GM18870 (cell line): ENCODE results near the gene ATP5F1A.
A peak's percentile ranks its signal among the peaks of the same experiment; 100 is the strongest.

Source experiments
- ATAC-seq: cut with Tn5 transposase; IDR thresholded peaks from one replicate; pipeline ENCODE4 v1.9.1; 2021; ENCODE audit warnings: moderate library complexity; ENCODE audit not compliant: unreplicated experiment

ATP5F1A gene

DNA sequence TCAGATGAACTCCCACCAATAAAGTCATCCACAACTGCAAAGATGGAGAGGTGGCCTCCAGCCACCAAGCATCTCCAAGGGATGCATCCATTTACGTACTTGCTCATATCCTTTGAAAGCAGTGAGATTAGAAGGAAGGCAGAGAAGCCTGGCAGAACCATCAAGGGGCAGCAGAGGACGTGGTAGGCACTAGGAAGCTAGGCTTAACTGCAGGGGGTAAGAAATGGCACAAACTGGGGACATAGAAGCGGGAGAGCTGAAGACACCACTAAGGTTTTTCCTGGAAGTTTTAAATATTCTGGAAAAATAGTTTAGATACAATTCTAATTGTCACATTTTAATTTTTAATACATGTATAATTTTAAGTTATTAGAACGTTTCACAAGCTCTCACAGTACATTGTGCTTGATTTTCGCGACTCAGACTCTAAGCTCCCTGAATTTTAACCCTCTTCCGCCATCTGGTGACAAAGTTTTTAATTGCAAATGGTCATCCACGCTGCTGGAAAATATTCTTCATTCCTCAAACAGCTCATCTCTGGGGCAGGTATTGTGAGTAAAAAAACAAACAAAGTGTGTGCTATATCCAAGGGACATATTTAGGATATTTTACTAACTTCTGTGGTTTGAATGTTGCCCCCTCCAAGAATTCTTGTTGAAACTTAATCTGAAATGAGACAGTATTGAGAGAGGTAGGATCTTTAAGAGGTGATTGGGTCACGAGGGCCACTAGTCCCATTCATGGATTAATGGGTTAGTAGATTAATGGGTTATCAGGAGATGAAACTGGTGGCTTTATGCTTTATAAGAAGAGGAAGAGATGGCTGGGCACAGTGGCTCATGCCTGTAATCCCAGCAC is 24.4 kb downstream of the ATP5F1A start:
- ATAC-seq = no peak

DNA sequence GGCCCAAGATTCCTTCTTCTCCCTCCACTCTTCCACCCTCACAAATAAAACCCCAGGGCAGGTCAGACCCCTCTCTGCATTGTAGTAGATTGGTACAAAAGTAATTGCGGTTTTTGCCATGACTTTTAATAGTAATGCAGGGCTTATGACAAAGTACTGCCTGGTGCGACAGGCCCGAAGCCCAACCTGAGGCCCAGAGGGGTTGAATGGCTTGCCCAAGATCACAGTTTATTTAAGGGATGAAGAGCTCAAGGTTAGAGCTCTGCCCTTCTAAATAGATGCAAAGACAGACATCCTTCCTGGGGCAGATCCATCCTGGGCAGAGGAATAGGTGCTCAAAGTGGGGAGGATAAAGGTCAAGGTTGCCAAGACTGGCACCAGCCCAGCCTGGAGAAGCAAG is 25.1 kb downstream of the ATP5F1A start:
- ATAC-seq = no peak

DNA sequence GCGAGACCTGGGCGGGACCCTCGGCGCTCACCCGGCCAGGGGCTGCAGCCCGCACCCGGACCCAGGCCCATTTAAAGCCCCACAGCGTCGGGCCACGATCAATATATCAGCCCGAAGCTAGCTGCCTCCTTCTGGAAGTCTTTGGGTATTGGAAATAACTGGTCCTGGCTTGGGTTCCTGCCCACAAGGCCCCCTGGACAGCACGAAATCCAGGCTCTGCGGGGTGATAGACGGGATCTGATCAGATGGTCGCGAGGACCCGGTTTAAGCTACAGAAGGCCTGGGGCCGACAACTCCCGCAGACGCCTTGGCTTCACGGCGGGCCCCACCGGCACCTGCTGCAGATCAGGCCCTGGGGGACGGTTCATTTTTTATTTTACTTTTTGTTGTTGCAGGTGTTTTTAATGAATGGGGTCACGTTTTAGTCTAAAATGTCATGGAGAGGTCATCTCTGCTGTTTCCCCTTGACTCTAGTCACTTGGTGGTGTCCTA is 25.7 kb downstream of the ATP5F1A start:
- ATAC-seq = no peak

DNA sequence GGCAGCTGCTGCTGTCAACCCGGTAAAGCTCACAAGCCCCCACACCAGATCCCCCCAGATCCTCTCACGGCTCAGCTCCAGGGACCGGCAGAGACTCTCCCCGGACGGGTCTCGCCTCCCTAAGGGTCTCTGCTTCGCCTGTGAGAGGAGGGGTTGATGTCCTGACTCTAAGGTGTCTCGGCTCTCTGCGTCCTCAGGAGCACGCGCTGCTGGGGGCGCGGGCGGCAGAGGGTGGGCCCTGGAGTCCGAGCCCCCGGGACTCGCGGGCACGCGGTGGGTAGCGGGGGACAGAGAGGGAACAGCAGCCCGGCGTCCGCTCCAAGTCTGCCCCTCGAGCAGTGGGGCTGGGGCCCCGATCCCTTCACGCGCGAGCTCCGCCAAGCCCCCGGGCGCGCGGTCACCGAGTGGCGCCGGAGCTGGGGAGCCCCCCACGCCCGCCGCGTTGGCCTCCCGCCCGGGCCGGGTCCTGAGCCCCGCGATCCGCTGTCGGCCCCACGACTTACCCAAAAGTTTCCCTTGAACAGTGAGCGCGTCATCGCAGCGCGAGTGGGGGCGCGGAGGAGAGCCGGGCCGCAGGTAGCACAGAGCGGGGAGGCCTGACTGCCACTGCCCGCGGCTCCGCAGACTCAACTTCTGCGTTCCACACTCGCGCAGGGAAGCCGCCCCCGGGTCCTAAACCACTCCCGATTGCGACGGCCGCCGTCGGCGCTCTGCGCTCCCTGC is 26.3 kb downstream of the ATP5F1A start, which contains the start of gene PSTPIP2:
TSS of gene PSTPIP2 (minus strand) at position 608 of the 723 bp plus-strand sequence. CDS start at position 536, 72 bp downstream.
- no peak for ATAC-seq

DNA sequence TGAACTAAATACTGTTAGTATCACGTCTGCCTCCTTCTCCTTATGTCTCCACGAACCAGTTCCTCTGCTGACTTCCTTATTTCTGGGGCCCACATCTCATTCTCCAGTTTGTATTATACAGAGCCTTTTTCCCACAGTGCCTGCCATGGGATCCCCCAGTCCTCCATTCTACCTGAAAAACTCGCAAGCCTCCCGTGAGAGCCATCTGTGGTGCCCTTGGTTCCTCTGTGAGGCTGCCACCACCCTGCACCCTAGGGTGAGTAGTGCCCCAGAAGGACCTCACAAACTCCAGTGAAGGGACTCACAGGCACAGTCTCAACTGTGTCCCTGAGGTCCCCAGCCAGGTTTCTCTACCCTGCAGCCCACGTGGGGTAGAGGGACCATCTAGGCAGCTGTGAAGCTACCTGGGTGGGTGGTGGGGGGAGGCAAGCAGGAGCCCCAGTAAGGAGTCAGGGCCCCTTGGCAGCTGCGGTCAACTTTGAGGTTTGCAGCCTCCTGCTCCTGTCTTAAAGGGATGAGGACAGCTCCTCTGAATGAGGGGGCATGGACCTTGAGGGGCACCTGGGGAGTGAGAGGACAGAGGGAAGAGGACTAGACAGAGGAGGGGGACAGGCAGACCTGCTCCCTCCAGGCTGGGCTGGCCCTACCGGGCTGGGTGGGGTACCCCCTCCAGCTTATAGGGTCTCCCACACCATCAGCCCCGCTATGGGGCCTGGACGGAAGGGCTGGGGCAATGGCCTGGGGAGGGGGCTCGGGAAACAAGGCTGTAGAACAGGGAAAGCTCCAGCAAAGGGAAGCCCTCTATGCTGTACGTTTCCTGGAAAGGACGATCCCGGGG is 27.1 kb downstream of the ATP5F1A start:
- ATAC-seq = no peak

DNA sequence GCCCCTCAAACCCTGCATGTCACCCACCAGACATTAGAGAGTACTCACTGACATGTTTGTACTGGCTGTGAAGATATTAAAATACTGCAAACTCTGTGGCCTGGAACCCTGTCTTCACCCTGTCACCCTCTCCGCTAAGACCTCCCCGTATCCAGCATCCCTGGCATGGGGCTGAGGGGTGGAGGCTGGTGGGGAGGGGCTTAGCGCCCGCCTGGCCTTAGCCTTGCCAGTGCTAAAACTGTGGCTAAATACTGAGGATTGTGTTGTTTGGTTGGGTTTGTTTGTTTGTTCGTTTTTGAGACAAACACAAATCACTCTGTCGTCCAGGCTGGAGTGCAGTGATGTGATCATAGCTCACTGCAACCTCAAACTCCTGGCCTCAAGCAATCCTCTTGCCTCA is 27.9 kb downstream of the ATP5F1A start:
- ATAC-seq = no peak

DNA sequence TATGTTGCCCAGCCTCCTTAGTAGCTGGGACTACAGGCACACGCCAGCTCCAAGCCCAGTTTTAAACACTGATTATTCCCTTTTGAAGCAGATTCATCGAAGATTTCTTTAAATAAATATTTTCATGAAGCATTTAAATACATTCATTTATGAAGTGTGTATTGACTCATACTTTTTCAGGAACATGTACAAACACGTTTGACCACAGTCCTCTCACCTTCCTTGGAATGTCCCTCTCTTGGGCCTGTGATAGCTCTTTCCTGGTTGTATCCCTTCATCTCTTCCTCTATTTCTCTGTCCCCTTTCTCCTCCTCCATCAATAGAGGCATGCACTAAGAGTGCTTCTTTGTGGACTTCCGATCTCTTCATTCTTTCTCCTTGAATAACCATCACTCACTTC is 28.6 kb downstream of the ATP5F1A start:
- ATAC-seq = no peak

DNA sequence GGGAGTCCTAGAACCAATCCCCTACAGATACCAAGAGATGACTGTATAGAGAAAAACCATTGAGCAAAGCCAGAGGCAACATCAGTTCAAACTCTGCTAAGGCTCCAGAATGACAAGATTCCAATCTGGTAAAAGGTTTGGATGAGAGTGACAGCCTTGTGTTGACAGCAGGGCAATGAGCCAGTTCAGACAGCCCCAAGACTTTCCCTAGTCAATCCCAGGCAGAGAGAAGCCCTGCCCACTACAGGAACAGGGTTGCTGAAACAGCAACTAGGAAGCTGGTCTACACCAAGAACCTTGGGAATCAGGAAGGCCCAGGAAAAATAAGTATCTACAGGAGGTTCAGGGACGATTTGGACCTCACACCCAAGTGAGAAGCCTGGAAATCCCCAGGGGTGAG is 29.3 kb downstream of the ATP5F1A start:
- no peak for ATAC-seq

DNA sequence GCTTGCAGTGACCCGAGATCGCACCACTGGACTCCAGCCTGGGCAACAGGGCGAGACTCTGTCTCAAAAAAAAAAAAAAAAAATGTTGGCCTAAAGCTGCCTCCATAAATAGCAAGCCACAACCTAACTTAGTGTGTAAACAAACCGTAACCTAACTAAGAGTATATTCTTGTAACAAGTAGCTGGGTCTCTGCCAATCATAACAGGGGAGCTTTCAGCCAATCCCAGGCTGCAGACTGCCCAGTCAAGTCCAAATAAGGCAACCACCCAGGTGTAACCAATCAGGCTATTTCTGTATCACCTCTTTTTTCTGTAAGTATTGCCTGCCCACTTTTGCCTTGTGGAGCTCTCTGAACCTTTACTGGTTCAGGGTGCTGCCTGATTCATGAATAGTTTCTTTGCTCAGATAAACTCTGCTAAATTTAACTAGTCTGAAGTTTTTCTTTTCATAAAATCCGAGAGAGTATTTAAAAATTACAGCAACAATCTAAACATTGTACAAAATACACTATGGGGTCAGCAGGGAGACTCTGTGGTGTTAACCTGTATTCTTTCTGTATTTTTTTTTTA is 30.6 kb downstream of the ATP5F1A start:
- ATAC-seq = no peak

DNA sequence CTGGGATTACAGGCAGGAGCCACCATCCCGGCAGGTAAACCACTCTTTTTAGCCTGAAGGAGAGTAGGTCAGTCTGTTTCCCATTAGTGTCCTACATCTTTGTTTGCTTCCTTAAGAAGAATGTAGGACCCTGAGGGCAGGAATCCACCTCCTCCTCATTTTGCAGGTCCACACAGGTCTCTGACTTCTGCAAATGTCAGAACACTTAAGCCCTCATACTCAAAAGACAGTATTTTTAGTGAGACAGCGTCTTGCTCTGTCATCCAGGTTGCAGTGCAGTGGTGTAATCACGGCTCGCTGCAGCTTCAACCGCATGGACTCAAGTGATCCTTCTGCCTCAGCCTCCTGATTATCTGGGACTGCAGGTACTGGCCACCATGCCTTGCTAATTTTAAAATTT is 35.3 kb downstream of the ATP5F1A start:
- no peak for ATAC-seq

DNA sequence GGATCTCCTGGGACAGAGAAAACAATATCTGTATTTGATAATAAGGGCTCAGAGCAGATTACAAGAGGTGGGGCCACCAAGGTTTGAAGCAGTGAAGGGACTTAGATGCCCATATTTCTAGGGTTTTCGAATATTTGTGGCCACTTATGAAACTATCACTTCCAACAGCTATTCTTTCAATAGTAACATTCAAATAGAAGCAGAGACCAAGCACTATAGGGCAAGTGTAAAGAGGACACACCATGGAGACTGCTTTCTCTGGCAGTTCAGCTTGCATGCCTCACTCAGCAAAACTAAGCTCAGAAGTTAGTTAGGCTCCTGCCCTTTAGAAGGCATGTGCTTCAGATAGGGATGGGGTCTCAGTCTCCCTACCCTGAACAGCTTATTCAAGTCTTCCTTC is 36.3 kb downstream of the ATP5F1A start:
- no peak for ATAC-seq

DNA sequence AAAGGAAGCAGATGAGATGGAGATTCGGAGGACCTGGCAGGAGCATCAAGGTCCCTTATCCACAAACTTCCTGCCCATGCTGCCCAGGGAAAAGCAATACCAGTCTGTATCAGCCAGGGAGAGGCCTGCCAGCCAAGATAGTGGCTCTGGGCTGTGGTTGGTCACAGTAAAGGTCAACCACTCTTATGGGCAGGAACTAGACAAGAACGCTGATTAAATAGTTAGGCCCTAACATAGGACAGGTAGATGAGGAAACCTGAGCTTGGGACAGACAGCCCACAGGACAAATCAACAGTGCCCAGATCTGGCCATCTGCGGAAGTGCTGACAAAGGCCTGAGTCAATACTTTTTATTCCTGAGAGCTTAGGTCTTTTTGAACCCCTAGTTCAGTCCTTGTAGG is 36.7 kb downstream of the ATP5F1A start:
- no peak for ATAC-seq

DNA sequence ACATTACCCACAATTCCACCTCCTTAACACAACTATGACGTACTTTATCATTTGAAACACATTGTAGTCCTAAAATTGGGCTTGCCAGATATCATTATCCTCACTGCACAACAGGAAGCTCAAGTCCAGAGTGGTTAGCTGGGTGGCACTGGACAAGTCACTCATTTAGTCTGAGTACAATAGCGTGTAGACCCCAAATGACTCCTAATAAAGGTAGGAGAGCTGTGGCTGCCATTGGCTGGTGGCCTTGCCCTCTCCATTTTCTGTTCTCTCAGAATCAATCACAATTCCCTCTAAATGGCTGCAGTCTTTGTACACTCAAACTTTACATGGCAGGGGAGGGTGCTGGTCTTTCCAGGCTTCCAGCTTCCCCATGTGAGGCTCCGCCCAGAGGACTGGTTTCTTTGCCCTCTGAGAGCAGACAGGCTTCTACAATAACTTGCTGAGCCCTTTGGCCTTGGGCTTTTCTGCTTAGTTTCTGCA is 37.7 kb downstream of the ATP5F1A start:
- ATAC-seq = no peak

DNA sequence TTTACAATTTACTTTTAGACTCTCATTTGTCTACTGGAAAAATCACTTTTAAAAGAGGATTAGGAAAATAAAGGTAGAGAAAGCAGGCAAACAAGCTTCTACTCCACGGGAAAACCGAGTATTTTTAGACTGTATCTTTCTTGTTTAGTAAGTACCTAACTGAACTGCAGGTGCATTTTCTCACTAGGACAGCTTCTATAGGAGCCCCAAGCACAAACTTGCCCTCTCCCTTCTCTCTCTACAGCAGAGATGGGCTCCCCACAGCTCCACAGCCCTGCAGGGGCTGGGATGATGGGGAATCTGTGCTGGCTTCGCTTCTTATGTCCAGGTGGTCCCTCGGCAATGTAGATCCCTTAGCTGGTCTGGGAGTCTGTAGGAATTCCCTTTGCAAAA is 42.3 kb downstream of the ATP5F1A start:
- no peak for ATAC-seq

DNA sequence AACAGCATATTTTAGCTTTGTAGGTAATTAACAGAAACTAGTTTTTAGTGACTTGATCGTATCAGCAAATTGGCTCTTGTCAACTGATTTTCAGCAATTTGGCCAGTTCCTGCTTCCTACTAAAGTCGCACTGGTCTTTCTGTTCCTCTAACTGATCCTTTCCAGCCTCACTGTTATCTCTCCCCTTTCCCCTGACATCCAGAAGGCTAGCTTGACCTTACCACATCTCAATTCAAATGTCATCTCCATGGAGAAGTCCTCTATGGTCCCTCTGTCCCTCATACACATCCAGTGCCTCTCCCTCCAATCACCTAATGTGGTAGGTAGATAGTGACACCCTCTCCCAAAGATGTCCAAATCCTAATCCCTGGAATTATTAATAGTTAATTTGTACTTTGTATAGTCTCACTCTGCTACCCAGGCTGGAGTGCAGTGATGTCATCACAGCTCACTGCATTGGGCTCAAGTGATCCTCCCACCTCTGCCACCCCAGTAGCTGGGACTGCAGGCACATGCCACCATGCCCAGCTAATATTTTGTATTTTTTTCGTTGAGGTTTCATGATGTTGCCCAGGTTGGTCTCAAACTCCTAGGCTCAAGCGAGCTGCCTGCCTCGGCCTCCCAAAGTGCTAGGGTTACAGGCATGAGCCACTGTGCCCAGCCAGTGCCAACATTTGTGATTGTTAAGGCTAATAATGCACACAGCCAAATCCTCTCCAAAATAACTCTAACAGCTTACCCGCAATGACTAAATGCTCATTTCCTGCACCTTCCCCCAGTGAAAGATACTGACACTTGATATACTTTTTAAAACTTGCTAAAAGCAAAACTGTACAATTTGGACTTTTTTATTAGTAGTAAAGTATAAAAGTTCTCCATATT is 42.9 kb downstream of the ATP5F1A start:
- ATAC-seq = peak; percentile 46

DNA sequence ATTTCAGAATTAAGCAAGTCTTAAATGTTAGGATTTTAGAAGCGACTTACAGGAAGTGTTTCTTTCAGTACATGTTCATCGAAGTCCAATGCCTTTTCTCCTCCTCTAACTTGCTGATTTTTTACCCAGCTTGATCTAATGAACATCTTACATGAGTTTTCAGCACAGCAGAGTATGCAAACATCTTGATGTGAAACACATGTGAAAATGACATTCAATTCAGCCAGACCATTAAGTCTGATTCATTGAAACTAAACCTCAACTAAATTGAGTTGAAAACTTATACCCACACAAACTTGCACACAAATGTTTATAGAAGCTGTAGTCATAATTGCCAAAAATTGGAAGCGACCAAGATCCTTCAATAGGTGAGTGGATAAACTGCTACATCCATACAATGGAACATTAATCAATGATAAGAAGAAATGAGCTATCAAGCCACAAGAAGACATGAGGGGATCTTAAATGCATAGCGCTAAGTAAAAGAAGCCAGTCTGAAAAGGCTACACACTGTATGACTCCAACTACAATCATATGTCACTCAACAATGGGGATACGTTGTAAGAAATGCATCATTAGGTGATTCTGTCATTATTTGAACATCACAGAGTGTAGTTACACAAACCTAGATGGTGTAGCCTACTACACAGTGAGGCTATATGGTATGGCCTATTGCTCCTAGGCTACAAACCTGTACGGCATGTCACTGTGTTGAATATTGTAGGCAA is 44.6 kb downstream of the ATP5F1A start:
- ATAC-seq = no peak

DNA sequence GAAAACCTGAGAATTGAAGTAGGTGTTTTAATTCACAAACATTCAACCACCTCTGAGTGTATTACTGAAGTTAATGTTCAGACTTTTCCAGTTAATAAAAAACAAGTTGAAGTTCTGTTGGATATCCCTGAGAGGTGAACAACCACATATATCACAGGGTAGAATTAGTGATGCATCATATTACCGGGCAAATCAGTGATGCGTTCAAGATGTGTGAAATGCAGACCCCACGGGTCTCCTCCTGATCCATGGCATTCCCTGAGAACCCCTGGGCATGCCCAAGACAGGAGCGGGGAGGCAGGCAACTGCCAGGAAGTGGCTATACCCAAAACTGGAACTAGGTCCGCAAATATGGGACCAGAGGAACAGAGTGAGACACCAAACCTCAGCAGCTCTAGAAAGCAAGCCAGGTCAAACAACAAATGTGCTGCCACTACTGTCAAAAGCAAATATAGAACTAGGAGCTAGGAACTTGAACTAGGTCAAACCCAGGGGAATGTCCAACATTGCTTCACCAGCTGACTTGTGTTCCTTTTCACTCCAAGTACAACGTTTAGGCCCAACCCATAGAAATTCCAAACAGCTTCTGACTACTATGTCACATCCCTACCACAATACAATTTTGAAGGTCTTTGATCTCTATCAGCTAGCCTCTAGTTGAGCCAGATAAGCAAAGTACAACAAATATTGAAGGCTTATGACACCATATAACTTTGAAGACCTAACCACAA is 46.2 kb downstream of the ATP5F1A start:
- ATAC-seq = no peak

DNA sequence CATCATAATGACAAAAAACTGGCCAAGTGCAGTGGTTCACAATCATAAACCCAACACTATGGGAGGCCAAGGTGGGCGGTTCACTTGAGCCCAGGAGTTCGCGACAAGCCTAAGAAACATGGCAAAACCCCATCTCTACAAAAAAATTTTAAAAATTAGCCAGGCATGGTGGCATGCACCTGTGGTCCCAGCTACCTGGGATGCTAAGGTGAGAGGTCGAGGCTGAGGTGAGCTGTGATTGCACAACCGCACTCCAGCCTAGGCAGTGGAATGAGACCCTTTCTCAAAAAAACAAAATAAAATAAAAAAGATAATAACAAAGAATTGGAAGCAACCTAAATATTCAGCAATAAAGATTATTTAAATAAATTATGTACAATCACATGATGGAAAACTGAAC is 47.8 kb downstream of the ATP5F1A start:
- ATAC-seq = no peak
